HEK293 (cell line): ENCODE measurements around the gene CDK4.

ENCODE experiments used
- BCL11A ChIP-seq: fragments of 450-650 bp; formaldehyde crosslinking; IDR thresholded peaks from 2 replicates; pipeline ENCODE4 v1.5.1; 2016; ENCODE audit warnings: low read depth, missing biosample characterization, missing genetic modification characterization
- BCL11B ChIP-seq: fragments of 450-650 bp; formaldehyde crosslinking; IDR thresholded peaks from 2 replicates; pipeline ENCODE4 v1.5.1; 2016; ENCODE audit warnings: low read depth, missing biosample characterization, missing genetic modification characterization
- EGR2 ChIP-seq: fragments of 450-650 bp; formaldehyde crosslinking; IDR thresholded peaks from 2 replicates; pipeline ENCODE4 v1.5.1; 2016; ENCODE audit warnings: low read depth, missing biosample characterization, missing genetic modification characterization
- GLIS2 ChIP-seq: fragments of 450-650 bp; formaldehyde crosslinking; IDR thresholded peaks from 2 replicates; pipeline ENCODE4 v1.5.1; 2016; ENCODE audit warnings: missing biosample characterization, missing genetic modification characterization
- KLF1 ChIP-seq: fragments of 450-650 bp; formaldehyde crosslinking; IDR thresholded peaks from 2 replicates; pipeline ENCODE4 v1.5.1; 2016; ENCODE audit warnings: missing biosample characterization, missing genetic modification characterization
- KLF9 ChIP-seq: fragments of 450-650 bp; formaldehyde crosslinking; IDR thresholded peaks from 2 replicates; pipeline ENCODE4 v1.5.1; 2016; ENCODE audit warnings: missing biosample characterization, missing genetic modification characterization, low read depth
- OVOL3 ChIP-seq: fragments of 450-650 bp; formaldehyde crosslinking; IDR thresholded peaks from 2 replicates; pipeline ENCODE4 v1.5.1; 2016; ENCODE audit warnings: missing biosample characterization, missing genetic modification characterization
- PRDM1 ChIP-seq: fragments of 450-650 bp; formaldehyde crosslinking; IDR thresholded peaks from 2 replicates; pipeline ENCODE4; 2016; ENCODE audit warnings: missing biosample characterization, missing genetic modification characterization
- WT1 ChIP-seq: fragments of 450-650 bp; formaldehyde crosslinking; IDR thresholded peaks from 2 replicates; pipeline ENCODE4 v1.5.1; 2016; ENCODE audit warnings: missing biosample characterization, missing genetic modification characterization
- YY1 ChIP-seq: fragments of 450-650 bp; formaldehyde crosslinking; IDR thresholded peaks from 2 replicates; pipeline ENCODE4 v1.5.1; 2018; ENCODE audit warnings: missing biosample characterization, missing genetic modification characterization
- ZBTB1 ChIP-seq: fragments of 450-650 bp; formaldehyde crosslinking; IDR thresholded peaks from 2 replicates; pipeline ENCODE4 v1.5.1; 2016; ENCODE audit warnings: missing biosample characterization, missing genetic modification characterization
- ZFP37 ChIP-seq: fragments of 450-650 bp; formaldehyde crosslinking; IDR thresholded peaks from 2 replicates; pipeline ENCODE4 v1.5.1; 2016; ENCODE audit warnings: missing biosample characterization, missing genetic modification characterization
- ZNF140 ChIP-seq: fragments of 450-650 bp; formaldehyde crosslinking; IDR thresholded peaks from 2 replicates; pipeline ENCODE4 v1.5.1; 2016; ENCODE audit warnings: missing biosample characterization, missing genetic modification characterization
- ZNF211 ChIP-seq: fragments of 450-650 bp; formaldehyde crosslinking; IDR thresholded peaks from 2 replicates; pipeline ENCODE4 v1.5.1; 2016; ENCODE audit warnings: low read depth, missing biosample characterization, missing genetic modification characterization
- ZNF223 ChIP-seq: fragments of 450-650 bp; formaldehyde crosslinking; IDR thresholded peaks from 2 replicates; pipeline ENCODE4 v1.5.1; 2016; ENCODE audit warnings: missing biosample characterization, missing genetic modification characterization
- ZNF23 ChIP-seq: fragments of 450-650 bp; formaldehyde crosslinking; IDR thresholded peaks from 2 replicates; pipeline ENCODE4 v1.5.1; 2016; ENCODE audit warnings: missing biosample characterization, missing genetic modification characterization, borderline replicate concordance
- ZNF266 ChIP-seq: fragments of 450-650 bp; formaldehyde crosslinking; IDR thresholded peaks from 2 replicates; pipeline ENCODE4 v1.5.1; 2016; ENCODE audit warnings: missing biosample characterization, missing genetic modification characterization, low read depth
- ZNF350 ChIP-seq: fragments of 450-650 bp; formaldehyde crosslinking; IDR thresholded peaks from 2 replicates; pipeline ENCODE4 v1.5.0; 2017; ENCODE audit warnings: missing biosample characterization, mild to moderate bottlenecking, missing genetic modification characterization
- ZNF37A ChIP-seq: fragments of 450-650 bp; IDR thresholded peaks from 2 replicates; pipeline ENCODE4 v1.5.1; 2018; ENCODE audit warnings: missing biosample characterization, missing genetic modification characterization
- ZNF391 ChIP-seq: fragments of 450-650 bp; formaldehyde crosslinking; IDR thresholded peaks from 2 replicates; pipeline ENCODE4 v1.5.1; 2016; ENCODE audit warnings: low read depth, missing biosample characterization, missing genetic modification characterization, borderline replicate concordance
- ZNF426 ChIP-seq: fragments of 450-650 bp; formaldehyde crosslinking; IDR thresholded peaks from 2 replicates; pipeline ENCODE4 v1.5.1; 2017; ENCODE audit warnings: missing biosample characterization, missing genetic modification characterization, mild to moderate bottlenecking, inconsistent platforms, moderate library complexity
- ZNF561 ChIP-seq: fragments of 450-650 bp; IDR thresholded peaks from 2 replicates; pipeline ENCODE4 v1.5.1; 2018; ENCODE audit warnings: missing biosample characterization, missing genetic modification characterization, borderline replicate concordance
- ZNF571 ChIP-seq: fragments of 450-650 bp; formaldehyde crosslinking; IDR thresholded peaks from 2 replicates; pipeline ENCODE4 v1.5.0; 2017; ENCODE audit warnings: missing biosample characterization, missing genetic modification characterization
- ZNF624 ChIP-seq: fragments of 450-650 bp; formaldehyde crosslinking; IDR thresholded peaks from 2 replicates; pipeline ENCODE4 v1.5.1; 2017; ENCODE audit warnings: missing biosample characterization, missing genetic modification characterization
- TF ChIP-seq, protein P1 (sequence below): fragments of 450-650 bp; IDR thresholded peaks from 2 replicates; pipeline ENCODE4 v1.5.1; 2018; ENCODE audit warnings: missing biosample characterization, mild to moderate bottlenecking, missing genetic modification characterization
- TF ChIP-seq, protein P2 (sequence below): fragments of 450-650 bp; formaldehyde crosslinking; IDR thresholded peaks from 2 replicates; pipeline ENCODE4 v1.5.1; 2016; ENCODE audit warnings: missing biosample characterization, missing genetic modification characterization
- TF ChIP-seq, protein P3 (sequence below): fragments of 450-650 bp; formaldehyde crosslinking; IDR thresholded peaks from 2 replicates; pipeline ENCODE4 v1.5.1; 2016; ENCODE audit warnings: missing biosample characterization, missing genetic modification characterization
- TF ChIP-seq, protein P4 (sequence below): fragments of 450-650 bp; formaldehyde crosslinking; IDR thresholded peaks from 2 replicates; pipeline ENCODE4 v1.5.1; 2017; ENCODE audit warnings: missing biosample characterization, missing genetic modification characterization
- TF ChIP-seq, protein P5 (sequence below): fragments of 450-650 bp; formaldehyde crosslinking; IDR thresholded peaks from 2 replicates; pipeline ENCODE4 v1.5.1; 2016; ENCODE audit warnings: missing biosample characterization, missing genetic modification characterization, low read depth
- TF ChIP-seq, protein P6 (sequence below): fragments of 450-650 bp; formaldehyde crosslinking; IDR thresholded peaks from 2 replicates; pipeline ENCODE4 v1.5.1; 2017; ENCODE audit warnings: missing biosample characterization, missing genetic modification characterization

The CDK4 gene

DNA sequence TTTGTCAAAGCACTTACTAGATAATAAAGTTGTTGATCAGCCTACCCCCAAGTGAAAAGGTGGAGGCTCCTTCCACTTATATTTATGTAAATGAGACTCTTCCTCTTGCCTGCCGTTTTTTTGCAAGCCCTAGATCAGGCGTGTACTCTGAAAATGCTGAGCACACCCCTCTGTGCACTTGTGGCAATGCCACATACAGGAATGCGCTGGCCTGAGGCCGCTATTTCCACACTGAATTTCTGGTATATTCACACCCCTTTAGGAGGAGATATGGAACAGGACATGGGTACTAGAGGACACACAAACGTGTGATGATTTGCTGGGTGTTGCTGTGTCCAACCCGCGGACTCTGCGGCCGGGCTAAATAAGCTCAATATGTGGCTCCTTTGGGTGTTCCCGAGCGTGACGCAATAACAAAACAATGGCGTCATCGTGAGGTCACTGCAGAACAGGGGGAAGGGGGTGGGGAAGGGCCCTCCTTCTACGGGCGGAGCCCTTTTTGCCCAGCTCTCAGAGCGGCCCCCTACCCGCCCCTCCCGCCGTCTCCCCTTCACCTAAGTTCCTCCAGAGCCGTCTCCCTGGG, 7.8 kb downstream of the CDK4 start (continued):
- TF ChIP-seq WT1 (tag by site-specific recombination): no peak
- TF ChIP-seq BCL11A: no peak
- TF ChIP-seq ZNF140 (tag by site-specific recombination): no peak
- no peak for TF ChIP-seq ZNF426 (tag by site-specific recombination)
- no peak for TF ChIP-seq ZNF37A (tag by site-specific recombination)
- no peak for TF ChIP-seq BCL11B (tag by site-specific recombination)
- 0 out of 2 replicates have a peak, but pooled peaks have one; percentile 44 for TF ChIP-seq YY1 (tag by site-specific recombination)
- TF ChIP-seq ZNF23 (tag by site-specific recombination): no peak
- no peak for TF ChIP-seq ZNF223 (tag by site-specific recombination)
- TF ChIP-seq, protein P1, sequence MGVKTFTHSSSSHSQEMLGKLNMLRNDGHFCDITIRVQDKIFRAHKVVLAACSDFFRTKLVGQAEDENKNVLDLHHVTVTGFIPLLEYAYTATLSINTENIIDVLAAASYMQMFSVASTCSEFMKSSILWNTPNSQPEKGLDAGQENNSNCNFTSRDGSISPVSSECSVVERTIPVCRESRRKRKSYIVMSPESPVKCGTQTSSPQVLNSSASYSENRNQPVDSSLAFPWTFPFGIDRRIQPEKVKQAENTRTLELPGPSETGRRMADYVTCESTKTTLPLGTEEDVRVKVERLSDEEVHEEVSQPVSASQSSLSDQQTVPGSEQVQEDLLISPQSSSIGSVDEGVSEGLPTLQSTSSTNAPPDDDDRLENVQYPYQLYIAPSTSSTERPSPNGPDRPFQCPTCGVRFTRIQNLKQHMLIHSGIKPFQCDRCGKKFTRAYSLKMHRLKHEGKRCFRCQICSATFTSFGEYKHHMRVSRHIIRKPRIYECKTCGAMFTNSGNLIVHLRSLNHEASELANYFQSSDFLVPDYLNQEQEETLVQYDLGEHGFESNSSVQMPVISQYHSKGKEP (tag by site-specific recombination): 0 out of 2 replicates have a peak, but pooled peaks have one; percentile 22
- TF ChIP-seq, protein P2, sequence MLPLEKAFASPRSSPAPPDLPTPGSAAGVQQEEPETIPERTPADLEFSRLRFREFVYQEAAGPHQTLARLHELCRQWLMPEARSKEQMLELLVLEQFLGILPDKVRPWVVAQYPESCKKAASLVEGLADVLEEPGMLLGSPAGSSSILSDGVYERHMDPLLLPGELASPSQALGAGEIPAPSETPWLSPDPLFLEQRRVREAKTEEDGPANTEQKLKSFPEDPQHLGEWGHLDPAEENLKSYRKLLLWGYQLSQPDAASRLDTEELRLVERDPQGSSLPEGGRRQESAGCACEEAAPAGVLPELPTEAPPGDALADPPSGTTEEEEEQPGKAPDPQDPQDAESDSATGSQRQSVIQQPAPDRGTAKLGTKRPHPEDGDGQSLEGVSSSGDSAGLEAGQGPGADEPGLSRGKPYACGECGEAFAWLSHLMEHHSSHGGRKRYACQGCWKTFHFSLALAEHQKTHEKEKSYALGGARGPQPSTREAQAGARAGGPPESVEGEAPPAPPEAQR (tag by site-specific recombination): 0 out of 2 replicates have a peak, but pooled peaks have one; percentile 52
- TF ChIP-seq, protein P3, sequence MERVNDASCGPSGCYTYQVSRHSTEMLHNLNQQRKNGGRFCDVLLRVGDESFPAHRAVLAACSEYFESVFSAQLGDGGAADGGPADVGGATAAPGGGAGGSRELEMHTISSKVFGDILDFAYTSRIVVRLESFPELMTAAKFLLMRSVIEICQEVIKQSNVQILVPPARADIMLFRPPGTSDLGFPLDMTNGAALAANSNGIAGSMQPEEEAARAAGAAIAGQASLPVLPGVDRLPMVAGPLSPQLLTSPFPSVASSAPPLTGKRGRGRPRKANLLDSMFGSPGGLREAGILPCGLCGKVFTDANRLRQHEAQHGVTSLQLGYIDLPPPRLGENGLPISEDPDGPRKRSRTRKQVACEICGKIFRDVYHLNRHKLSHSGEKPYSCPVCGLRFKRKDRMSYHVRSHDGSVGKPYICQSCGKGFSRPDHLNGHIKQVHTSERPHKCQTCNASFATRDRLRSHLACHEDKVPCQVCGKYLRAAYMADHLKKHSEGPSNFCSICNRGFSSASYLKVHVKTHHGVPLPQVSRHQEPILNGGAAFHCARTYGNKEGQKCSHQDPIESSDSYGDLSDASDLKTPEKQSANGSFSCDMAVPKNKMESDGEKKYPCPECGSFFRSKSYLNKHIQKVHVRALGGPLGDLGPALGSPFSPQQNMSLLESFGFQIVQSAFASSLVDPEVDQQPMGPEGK (tag by site-specific recombination): no peak; the same call in 1 of the 2 replicates
- no peak for TF ChIP-seq GLIS2 (tag by site-specific recombination)
- no peak for TF ChIP-seq ZNF350
- no peak; the same call in 1 of the 2 replicates for TF ChIP-seq ZNF391 (tag by site-specific recombination)
- TF ChIP-seq ZNF561: peak; percentile 61; the same call in 1 of the 2 replicates
- TF ChIP-seq ZNF624 (tag by site-specific recombination): no peak
- TF ChIP-seq KLF1 (tag by site-specific recombination): peak; percentile 77
- TF ChIP-seq ZNF211: no peak
- peak; percentile 65; the same call in 1 of the 2 replicates for TF ChIP-seq ZFP37 (tag by site-specific recombination)
- TF ChIP-seq KLF9: peak; percentile 66; the same call in 1 of the 2 replicates
- TF ChIP-seq, protein P4, sequence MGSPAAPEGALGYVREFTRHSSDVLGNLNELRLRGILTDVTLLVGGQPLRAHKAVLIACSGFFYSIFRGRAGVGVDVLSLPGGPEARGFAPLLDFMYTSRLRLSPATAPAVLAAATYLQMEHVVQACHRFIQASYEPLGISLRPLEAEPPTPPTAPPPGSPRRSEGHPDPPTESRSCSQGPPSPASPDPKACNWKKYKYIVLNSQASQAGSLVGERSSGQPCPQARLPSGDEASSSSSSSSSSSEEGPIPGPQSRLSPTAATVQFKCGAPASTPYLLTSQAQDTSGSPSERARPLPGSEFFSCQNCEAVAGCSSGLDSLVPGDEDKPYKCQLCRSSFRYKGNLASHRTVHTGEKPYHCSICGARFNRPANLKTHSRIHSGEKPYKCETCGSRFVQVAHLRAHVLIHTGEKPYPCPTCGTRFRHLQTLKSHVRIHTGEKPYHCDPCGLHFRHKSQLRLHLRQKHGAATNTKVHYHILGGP (tag by site-specific recombination): no peak; the same call in 1 of the 2 replicates
- TF ChIP-seq EGR2: no peak
- no peak for TF ChIP-seq OVOL3 (tag by site-specific recombination)
- no peak for TF ChIP-seq ZNF571 (tag by site-specific recombination)
- TF ChIP-seq ZBTB1 (tag by site-specific recombination): no peak
- TF ChIP-seq PRDM1: no peak
- TF ChIP-seq ZNF266 (tag by site-specific recombination): no peak
- TF ChIP-seq, protein P5, sequence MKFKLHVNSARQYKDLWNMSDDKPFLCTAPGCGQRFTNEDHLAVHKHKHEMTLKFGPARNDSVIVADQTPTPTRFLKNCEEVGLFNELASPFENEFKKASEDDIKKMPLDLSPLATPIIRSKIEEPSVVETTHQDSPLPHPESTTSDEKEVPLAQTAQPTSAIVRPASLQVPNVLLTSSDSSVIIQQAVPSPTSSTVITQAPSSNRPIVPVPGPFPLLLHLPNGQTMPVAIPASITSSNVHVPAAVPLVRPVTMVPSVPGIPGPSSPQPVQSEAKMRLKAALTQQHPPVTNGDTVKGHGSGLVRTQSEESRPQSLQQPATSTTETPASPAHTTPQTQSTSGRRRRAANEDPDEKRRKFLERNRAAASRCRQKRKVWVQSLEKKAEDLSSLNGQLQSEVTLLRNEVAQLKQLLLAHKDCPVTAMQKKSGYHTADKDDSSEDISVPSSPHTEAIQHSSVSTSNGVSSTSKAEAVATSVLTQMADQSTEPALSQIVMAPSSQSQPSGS: no peak
- TF ChIP-seq, protein P6, sequence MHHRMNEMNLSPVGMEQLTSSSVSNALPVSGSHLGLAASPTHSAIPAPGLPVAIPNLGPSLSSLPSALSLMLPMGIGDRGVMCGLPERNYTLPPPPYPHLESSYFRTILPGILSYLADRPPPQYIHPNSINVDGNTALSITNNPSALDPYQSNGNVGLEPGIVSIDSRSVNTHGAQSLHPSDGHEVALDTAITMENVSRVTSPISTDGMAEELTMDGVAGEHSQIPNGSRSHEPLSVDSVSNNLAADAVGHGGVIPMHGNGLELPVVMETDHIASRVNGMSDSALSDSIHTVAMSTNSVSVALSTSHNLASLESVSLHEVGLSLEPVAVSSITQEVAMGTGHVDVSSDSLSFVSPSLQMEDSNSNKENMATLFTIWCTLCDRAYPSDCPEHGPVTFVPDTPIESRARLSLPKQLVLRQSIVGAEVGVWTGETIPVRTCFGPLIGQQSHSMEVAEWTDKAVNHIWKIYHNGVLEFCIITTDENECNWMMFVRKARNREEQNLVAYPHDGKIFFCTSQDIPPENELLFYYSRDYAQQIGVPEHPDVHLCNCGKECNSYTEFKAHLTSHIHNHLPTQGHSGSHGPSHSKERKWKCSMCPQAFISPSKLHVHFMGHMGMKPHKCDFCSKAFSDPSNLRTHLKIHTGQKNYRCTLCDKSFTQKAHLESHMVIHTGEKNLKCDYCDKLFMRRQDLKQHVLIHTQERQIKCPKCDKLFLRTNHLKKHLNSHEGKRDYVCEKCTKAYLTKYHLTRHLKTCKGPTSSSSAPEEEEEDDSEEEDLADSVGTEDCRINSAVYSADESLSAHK: no peak
